ENCODE data around the gene COL2A1.

The COL2A1 gene

GRCh38 chr12:47977046-47977771 lies 27.1 kb downstream of the COL2A1 start:
- no peaks in the 10 kb centered on the region for H3K9me3 Mint-ChIP-seq
- H3K4me1 Mint-ChIP-seq, result no peaks in the 10 kb centered on the region
- peak overlapping the region in 1 of 3 experiments; percentile 16 for H3K27ac Mint-ChIP-seq
- TF ChIP-seq CTCF (IDR thresholded peaks at IDR 0.05; ENCODE audit: unreplicated experiment in 3 of 3), result no peak
- H3K4me3 Mint-ChIP-seq, result no peak overlapping the region
- peaks cover 41% of the 10 kb centered on the region for H3K36me3 Mint-ChIP-seq (ENCODE audit: low read depth)
- peaks cover 4% of the 10 kb centered on the region for H3K27me3 Mint-ChIP-seq (ENCODE audit: low read depth)

DNA sequence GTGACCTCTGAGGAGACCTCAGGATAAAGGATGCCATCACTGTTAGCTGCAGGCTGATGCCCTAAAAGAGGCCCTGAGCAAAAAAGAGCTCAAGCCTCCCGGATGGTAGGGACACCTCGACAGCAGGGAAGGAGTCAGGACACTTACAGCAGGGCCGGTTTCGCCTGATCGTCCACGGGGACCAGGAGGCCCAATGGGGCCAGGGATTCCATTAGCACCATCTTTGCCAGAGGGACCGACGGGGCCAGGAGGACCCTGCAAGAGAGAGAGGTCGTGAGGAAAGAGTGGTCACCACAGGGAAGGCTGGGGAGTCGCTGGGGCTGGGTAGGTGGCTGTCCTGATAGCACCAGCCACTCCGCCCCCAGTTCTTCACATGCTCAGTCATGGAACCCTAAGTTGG lies 28.5 kb downstream of the COL2A1 start:
- H3K9me3 Mint-ChIP-seq, result no peaks in the 10 kb centered on the region
- no peaks in the 10 kb centered on the region for H3K4me1 Mint-ChIP-seq
- H3K27me3 Mint-ChIP-seq (ENCODE audit: low read depth), result peaks cover 4% of the 10 kb centered on the region
- H3K27ac Mint-ChIP-seq, result no peak overlapping the region
- TF ChIP-seq CTCF (IDR thresholded peaks at IDR 0.05; ENCODE audit: unreplicated experiment in 3 of 3), result no peak
- H3K36me3 Mint-ChIP-seq (ENCODE audit: low read depth), result peaks cover 40% of the 10 kb centered on the region
- no peak overlapping the region for H3K4me3 Mint-ChIP-seq

DNA sequence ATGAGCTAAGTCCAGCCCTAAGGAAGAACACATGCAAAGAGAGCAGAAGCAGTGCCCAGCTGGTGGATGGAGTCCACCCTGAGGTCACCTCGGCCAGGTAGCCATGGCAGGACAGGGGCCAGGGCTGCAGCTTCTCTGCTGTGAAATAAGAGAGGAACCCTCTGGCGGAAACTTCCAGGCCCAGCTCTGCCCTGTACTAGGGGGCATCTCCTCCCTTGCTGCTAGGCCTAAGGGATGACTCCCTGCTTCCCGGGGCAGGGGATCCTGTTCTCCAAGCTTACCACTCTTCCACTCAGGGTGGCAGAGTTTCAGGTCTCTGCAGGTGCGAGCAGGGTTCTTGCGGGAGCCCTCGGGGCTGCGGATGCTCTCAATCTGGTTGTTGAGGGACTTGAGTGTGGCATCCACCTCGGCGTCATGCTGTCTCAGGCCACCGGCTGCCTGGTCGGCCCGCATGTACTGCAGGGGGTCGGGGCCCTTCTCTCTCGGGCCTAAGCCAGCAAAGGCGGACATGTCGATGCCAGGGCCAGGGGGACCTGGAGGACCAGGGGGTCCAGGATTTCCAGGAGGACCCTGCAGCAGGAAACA lies 29.1 kb downstream of the COL2A1 start:
- Mint-ChIP-seq H3K9me3 (no peaks in the 10 kb centered on the region), H3K36me3 (ENCODE audit: low read depth) (peaks cover 40% of the 10 kb centered on the region), H3K4me3 (no peak overlapping the region), H3K27ac (no peak overlapping the region), H3K4me1 (no peaks in the 10 kb centered on the region), H3K27me3 (ENCODE audit: low read depth) (peaks cover 4% of the 10 kb centered on the region)
- TF ChIP-seq CTCF (IDR thresholded peaks at IDR 0.05; ENCODE audit: unreplicated experiment in 3 of 3), result no peak

GRCh38 chr12:47973870-47974269 lies 30.4 kb downstream of the COL2A1 start:
- no peak for TF ChIP-seq CTCF (IDR thresholded peaks at IDR 0.05; ENCODE audit: unreplicated experiment in 3 of 3)
- no peaks in the 10 kb centered on the region for H3K4me1 Mint-ChIP-seq
- H3K36me3 Mint-ChIP-seq (ENCODE audit: low read depth), result peaks cover 41% of the 10 kb centered on the region

GRCh38 chr12:47972895-47973294 lies 31.4 kb downstream of the COL2A1 start:
- Mint-ChIP-seq H3K4me3 (no peak overlapping the region), H3K27me3 (ENCODE audit: low read depth) (peaks cover 4% of the 10 kb centered on the region), H3K27ac (no peak overlapping the region), H3K36me3 (ENCODE audit: low read depth) (peaks cover 46% of the 10 kb centered on the region), H3K4me1 (no peaks in the 10 kb centered on the region), H3K9me3 (no peaks in the 10 kb centered on the region)
- no peak for TF ChIP-seq CTCF (IDR thresholded peaks at IDR 0.05; ENCODE audit: unreplicated experiment in 3 of 3)

More at GRCh38 chr12:47973870-47974269, 30.4 kb downstream of the COL2A1 start:
- H3K27ac Mint-ChIP-seq, result no peak overlapping the region
- H3K27me3 Mint-ChIP-seq (ENCODE audit: low read depth), result peaks cover 4% of the 10 kb centered on the region
- no peak overlapping the region for H3K4me3 Mint-ChIP-seq
- no peaks in the 10 kb centered on the region for H3K9me3 Mint-ChIP-seq

GRCh38 chr12:47970843-47971242 lies 33.4 kb downstream of the COL2A1 start:
- H3K9me3 Mint-ChIP-seq, result no peaks in the 10 kb centered on the region
- H3K36me3 Mint-ChIP-seq (ENCODE audit: low read depth), result peaks cover 52% of the 10 kb centered on the region
- H3K4me1 Mint-ChIP-seq, result peaks cover 4% of the 10 kb centered on the region
- no peak overlapping the region for H3K27ac Mint-ChIP-seq
- no peak overlapping the region for H3K4me3 Mint-ChIP-seq
- peaks cover 4% of the 10 kb centered on the region for H3K27me3 Mint-ChIP-seq (ENCODE audit: low read depth)
- TF ChIP-seq CTCF (IDR thresholded peaks at IDR 0.05; ENCODE audit: unreplicated experiment in 3 of 3), result no peak

Measured in nephron (organoid).